A172 (cell line): ENCODE measurements around the gene GLS. TPM values are rescaled to one million over a fixed set of nuclear protein-coding genes. Genes with fewer than 3 reads are reported as not detected.
"Not testable (repeated sequence)": the region's sequence is repeated elsewhere in the genome, so short reads cannot be mapped to it uniquely, and the experiment has no call there.

Experiments
- DNase-seq: peaks from one replicate; pipeline ENCODE4 v3.0.0-alpha.2; 2015; ENCODE audit warnings: low spot score
- total RNA-seq: library from RNA; depleted of rRNA; stranded (reverse); fragments of >200 nt; shearing (Covaris generic); gene quantifications from 2 replicates; pipeline ENCODE4 v1.2.3, GENCODE V29; 2014

GLS gene
- total RNA-seq, 1 experiment from 2014 or later = 221 TPM

DNA sequence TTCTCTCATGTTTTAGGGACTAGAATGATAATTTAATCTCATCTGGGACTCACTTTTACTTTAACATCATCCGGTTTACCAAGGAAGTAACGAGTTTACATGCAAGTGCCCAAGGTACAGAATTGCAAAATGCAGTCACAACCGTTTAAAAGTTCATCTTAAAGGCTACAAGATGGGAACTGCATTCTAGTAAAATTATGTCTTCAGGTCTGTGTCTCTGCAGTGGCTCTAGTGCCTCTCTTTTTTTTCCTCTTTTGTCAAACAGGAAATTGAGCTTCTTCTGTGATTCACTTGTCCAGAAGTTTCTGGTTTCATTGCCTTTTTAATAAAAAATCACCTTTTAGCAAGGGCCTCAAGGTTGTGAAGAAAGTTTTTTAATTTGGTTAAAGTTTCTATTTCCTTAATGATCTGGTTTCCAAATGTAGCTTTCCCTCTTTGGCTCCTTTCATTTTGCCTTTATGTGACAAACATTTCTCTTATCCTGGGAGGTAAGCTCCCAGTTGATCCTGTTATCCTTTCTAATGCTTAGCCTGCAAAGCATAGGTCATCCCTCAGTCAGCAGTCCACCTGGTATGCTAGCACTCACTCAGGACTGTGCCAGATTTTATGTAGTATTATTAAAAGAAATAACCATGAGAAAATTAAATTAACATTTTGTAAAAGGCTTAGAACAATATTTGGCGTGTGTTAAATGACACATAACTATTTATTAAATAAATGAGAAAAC, 2.4 kb downstream of the GLS start:
- DNase-seq = peak; percentile 30

GRCh38 chr2:190885844-190886243, 5.2 kb downstream of the GLS start:
- not testable (repeated sequence) for DNase-seq

GRCh38 chr2:190887089-190887488, 6.5 kb downstream of the GLS start:
- peak; percentile 34 for DNase-seq

DNA sequence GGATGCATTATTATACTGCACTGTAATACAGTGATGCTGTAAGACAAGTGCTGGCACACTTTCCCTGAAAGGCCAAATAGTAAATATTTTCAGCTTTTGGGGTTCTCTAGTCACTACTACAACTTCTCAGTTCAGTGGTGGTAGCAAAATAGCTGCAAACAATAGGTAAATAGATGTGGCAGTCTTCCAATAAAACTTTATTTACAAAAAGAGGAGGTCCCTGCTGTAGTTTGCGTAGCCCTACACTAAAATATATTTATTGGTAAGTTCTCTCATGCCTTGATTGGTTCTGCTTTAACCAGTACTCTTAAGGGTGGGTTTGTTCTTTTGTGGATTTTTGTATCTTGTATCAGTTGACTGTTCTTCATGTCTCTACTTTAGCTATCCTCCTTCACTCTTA, 7.8 kb downstream of the GLS start:
- no peak for DNase-seq

GRCh38 chr2:190889175-190889943, 8.7 kb downstream of the GLS start:
- DNase-seq = no peak

- DNase-seq = no peak
Measured at GRCh38 chr2:190891372-190891771, 10.8 kb downstream of the GLS start.

DNA sequence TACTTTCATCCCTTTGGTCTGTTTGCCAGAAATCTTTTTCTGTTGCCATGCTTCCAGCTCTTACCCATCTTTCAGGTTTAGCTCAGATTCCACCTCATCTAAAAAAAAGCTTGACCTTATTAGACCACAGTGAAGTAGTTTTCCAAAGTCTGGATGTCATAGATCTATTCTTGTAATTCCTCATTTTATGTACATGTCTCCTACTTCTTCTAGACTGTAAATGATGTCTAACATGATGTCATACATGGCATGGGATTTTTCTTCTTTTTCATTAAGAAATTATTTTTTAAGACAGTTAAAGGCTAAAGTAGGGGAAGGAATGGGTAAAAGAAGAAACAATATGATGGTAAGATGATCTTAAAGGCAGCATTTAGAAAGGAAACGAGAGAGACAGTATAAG, 11.3 kb downstream of the GLS start:
- DNase-seq = no peak

GRCh38 chr2:190893157-190893556, 12.5 kb downstream of the GLS start:
- DNase-seq = no peak

- DNase-seq = no peak
Measured at GRCh38 chr2:190896477-190896876, 15.9 kb downstream of the GLS start.

DNA sequence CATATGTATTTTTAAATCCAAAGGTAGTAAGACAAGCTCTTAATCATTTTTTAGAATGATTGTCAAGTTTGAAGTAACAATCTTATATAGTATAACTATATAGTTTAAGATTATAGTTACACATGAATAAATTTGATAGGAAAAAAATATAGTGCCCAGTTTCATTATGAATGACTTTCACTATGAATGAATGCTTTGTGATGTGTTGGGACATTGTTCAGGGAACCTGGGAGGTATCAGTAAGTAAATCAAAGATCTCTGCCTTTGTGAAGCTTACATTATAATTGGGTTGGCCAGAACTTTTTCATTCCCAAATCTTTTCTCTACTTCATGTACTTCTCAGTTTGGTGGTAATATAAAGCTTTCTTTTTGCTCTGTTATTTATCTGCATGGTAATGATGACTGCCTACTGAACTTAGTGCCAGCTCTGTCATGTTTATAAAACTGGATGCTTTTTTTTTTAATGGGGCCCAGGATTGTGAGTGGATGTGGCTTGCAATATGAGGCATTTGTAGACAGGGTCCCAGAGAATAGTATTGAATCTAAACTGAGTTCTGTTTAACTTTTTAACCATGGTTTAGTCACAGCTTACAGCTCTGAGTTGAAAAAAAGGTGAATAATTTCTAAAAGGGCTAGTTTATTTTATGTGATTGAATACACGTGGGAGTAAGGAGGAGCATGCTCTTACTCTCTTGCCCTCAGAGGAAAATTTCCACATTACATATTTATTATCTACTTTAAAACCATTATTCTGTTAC, 23.3 kb downstream of the GLS start:
- no peak for DNase-seq

- DNase-seq = no peak
Measured at GRCh38 chr2:190904640-190905261, 24.1 kb downstream of the GLS start.

DNA sequence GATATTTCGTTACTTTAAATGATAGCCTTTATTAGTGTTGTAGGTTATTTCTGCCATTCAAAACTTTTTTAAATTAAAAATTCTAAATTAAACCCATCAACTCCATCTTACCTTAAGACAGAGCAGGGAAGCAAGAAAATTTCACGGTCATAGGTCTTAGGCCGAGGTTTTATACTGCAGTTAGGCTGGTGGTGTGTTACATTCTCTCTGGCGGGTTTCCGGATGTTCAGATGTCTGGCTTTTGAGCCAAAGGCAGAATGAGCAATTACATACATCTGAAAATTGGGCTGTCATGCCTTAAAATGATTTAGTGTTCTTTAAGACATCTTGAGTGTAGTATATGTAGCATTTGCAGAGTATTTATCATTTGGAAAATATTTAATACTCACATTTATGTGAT, 27.9 kb downstream of the GLS start:
- DNase-seq = no peak

DNA sequence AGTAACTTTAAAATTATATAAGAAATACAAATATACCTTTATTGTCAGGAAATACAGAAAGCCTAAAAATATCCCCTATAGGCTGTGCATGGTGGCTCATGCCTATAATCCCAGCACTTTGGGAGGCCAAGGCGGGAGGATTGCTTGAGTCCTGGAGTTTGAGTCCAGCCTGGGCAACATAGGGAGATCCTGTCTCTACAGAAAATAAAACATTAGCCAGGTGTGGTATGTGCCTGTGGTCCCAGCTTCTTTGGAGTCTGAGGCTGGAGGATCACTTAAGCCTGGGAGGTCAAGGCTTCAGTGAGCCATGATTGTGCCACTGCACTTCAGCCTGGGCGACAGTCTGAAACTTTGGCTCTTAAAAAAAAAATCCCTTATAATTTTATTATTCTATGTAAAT, 29.1 kb downstream of the GLS start:
- DNase-seq = no peak

DNA sequence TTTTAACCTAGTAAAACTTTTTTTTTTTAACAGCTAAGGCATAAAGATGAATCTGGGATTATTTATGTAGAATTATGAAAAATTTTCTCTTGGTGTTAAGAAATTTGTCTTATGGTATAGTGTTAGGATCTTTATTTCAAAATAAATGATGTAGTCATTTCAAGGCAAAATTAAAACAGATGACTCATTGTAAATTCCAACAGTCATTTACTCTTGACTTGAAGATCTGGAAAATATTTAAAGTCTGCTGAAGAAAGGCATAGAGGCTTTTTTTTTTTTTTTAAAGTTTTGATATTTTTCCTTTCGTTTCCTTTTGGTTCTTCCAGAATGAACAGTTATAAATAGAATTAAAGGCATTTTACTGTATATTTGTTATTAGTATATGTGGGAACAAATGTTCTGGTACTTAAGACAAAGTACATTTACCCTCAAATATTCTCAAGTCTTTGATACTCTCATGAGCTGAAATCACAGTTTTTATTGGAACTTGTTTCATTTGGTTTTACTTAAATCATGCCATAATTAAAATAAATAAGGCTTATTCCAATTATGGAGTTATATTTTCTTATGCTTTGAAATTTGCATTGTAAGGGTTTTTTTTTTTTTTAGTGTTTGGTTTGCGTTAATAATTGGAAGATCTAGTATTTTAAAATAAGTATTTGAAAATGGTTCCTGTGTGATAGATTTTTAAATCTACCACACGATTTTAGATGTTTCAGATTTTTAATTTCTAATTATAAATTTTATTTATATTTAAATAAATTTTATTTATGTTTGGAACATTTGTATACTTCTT, 29.9 kb downstream of the GLS start:
- DNase-seq = peak; percentile 44

GRCh38 chr2:190911813-190912212, 31.2 kb downstream of the GLS start:
- DNase-seq = no peak

GRCh38 chr2:190912726-190913125, 32.1 kb downstream of the GLS start:
- DNase-seq = peak; percentile 73

DNA sequence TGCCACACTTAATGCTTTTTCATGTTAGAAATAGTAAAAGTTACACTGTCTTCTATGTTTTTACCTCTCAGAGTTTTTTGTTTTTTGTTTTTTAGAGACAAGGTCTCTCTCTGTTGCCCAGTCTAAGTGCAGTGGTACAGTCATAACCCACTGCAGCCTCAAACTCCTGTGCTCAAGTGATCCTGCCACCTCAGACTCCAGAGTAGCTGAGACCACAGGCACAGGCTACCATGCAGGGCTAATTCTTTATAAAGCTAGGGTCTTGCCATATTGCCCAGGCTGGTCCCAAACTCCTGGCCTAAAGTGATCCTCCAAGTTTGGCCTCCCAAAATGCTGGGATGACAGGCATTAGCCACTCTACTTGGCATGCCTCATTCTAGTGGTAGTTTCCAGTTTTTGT, 33.1 kb downstream of the GLS start:
- no peak for DNase-seq

GRCh38 chr2:190916829-190917228, 36.2 kb downstream of the GLS start:
- DNase-seq = no peak

DNA sequence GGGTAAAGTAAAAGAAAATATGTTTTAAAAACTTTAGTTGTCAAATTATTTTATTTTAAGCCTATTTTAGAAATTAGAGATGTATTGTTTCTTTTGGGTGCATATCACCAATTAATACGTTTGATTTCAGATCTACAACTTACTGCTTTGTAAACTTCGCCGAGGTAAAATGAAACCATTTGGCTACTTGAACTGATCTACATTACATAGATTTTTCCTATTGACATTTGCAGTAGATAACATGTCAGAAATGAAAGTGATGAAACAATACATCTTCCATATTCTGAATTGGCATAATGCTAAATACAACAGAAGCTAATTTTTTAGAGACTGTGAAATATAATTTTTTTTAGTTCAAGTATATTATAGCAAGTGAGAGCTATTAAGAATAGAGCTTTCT, 39.5 kb downstream of the GLS start:
- no peak for DNase-seq

DNA sequence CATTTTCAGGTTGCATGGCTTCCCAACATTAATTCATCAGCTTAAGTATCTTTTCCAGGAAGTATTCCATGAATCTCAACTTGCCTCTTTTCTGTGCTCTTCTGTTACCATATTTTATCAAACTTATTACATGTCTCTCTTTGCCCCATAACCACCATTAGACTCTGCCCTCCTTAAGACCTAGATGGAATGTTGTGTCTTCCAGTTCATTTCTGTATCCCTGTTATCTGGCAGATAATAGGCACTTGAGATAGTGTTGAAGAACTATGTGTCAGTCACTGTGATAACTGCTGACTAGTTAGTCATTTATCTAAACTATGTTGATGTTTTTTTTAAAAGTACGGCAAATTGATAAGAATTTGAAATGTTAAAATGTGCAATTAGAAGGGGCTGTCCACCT, 41.8 kb downstream of the GLS start:
- DNase-seq = no peak

GRCh38 chr2:190927301-190927700, 46.7 kb downstream of the GLS start:
- DNase-seq = no peak
